SIG-M5 treated with dmso at 0.1 percent for 504 hours (cell line): Measurements from ENCODE around the gene ICOS.

ENCODE experiments used
- DNase-seq: peaks from one replicate; lab custom pipeline; 2025; ENCODE audit not compliant: unreplicated experiment; lab: John Stamatoyannopoulos, UW

Gene ICOS

GRCh38 chr2:203936535-203936934, at the start of gene ICOS:
ICOS (plus strand) TSS chr2:203936763; CDS start chr2:203936815, 52 bp downstream.
- no peak for DNase-seq

DNA sequence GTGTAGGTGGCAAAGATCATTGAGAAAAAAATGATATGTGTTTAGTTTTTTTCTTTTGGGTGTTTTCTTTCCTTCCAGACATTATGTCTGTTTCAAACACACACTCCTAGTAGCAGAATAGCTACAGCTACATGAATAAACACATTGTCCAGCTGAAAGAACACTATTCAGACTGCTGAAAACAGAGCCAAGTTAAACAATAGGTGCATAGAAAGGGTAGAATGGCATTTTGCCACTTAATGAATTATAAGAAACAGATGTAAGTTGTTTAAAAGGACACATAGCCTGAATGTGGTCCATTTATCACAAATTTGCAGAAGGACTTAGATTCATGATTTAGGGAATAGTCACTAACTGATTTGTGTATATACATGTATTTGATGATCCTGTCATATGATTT, 48.9 kb upstream of the ICOS start:
- DNase-seq, result no peak

DNA sequence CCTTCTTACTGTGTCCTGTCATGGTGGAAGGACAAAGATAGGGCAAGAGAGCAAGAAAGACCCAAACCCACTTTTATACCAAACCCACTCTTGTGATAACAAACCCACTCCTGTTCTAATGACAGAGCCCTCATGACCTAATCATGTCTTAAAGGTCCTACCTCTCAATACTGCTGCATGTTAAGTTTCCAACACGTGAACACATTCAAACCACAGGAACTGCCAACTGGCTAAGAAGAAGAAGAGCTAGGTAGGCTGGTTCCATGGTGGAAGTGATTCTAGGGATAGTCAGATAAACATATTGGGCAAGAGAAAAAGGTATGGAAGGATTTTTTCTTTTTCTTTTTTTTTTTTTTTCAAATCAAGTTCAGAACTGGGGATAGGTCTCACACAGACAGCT, 47.0 kb upstream of the ICOS start:
- no peak for DNase-seq

- DNase-seq, result no peak
These were observed 46.6 kb upstream of the ICOS start for GRCh38 chr2:203889944-203890343.

- DNase-seq, result no peak
These were observed 45.8 kb upstream of the ICOS start for GRCh38 chr2:203890733-203891132.

GRCh38 chr2:203891474-203891873, 45.1 kb upstream of the ICOS start:
- DNase-seq, result peak; percentile 83

DNA sequence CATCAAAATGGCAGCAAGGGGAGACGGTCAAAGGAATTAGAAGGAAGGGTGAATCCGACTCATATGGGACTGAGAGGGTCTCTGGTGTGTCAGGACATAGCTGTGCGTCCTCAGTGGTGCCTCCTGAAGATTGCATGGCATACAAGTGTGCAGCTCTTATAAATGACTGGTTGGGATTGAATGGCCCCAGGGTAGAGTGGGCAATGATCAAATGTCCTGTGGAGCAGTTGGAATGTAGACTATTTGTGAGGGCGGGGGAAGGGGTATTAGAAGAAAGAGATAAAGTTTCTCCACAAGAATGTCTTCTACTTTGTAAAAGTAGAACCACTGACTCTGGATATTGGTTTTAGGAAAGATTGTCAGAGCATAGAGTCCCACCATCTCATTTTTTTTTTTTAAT, 44.4 kb upstream of the ICOS start:
- DNase-seq, result no peak

GRCh38 chr2:203893401-203893800, 43.2 kb upstream of the ICOS start:
- no peak for DNase-seq

GRCh38 chr2:203893840-203894239, 42.7 kb upstream of the ICOS start:
- no peak for DNase-seq

GRCh38 chr2:203894262-203894661, 42.3 kb upstream of the ICOS start:
- no peak for DNase-seq

- DNase-seq, result peak; percentile 63
These were observed 39.0 kb upstream of the ICOS start for GRCh38 chr2:203897544-203897943.

DNA sequence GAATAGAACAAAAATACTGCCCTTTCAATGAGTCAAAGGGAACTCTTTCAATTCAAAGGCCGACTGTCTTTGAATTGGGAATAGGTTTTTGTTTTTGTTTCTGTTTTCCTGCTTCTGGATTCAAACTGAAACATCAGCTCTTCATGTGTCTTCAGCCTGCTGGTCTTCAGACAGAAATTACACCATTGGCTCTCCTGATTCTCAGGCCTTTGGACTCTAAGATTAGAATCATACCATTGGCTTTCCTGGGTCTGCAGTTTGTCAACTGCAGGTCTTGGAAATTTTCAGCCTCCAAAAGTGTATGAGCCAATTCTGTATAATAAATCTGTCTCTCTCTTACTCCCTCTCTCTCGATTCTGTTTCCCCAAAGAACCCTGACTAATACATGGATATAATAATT, 37.9 kb upstream of the ICOS start:
- no peak for DNase-seq

GRCh38 chr2:203900253-203900652, 36.3 kb upstream of the ICOS start:
- DNase-seq, result no peak

GRCh38 chr2:203904022-203904421, 32.5 kb upstream of the ICOS start:
- DNase-seq, result no peak

GRCh38 chr2:203905656-203906055, 30.9 kb upstream of the ICOS start:
- no peak for DNase-seq

GRCh38 chr2:203908066-203908796, 28.3 kb upstream of the ICOS start:
- peak; percentile 18 for DNase-seq

- DNase-seq, result no peak
These were observed 27.8 kb upstream of the ICOS start for GRCh38 chr2:203908797-203909185.

GRCh38 chr2:203909261-203909967, 27.1 kb upstream of the ICOS start:
- DNase-seq, result peak; percentile 49

DNA sequence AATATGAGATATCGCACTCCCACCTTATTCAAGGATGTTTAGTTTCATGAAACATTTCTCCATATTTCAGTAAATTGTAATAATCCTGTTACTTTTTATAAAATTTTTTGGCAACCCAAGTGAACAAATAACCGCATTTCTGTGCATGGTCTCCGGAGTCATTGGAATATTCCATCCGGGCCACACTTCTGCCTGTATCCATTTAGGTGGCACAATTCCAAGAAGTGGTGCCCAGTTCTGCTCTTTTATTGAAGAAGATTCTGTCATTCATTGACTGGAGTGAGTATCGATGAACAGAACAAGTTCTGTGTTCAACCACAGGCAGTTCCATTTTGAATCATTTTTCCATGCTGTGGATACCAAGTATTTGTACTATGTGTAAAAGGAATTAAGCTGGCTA, 26.6 kb upstream of the ICOS start:
- DNase-seq, result no peak

- no peak for DNase-seq
These were observed 22.6 kb upstream of the ICOS start for GRCh38 chr2:203913947-203914346.

DNA sequence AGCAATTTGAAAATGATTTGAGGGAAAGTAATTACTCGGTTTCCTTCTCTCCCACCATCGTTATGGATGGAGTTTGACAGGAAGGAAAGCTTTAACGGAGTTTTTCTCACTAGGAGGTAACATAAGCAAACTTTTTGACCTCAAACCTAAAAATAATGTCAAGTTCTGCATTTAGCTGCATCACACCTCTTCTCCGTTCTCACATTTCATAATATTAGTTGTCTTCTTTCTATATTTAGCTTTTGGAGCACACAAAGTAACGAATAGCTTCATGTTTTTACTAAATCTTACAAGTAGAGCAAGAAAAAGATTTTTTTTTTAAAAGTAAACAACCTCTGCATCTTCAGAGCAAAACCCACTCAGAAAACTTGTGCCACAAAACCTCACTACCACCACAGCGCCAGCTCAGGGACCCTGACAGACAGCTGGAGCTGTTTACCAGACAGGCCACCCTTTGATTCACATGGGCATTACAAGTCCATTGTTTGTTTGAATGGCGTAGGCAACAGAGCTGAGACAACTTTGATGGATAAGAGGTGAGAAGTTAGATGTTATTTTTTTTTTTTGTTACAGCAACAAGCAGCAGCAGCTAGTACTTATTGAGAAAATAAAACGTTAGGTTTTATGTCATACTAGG, 21.9 kb upstream of the ICOS start:
- peak; percentile 24 for DNase-seq

DNA sequence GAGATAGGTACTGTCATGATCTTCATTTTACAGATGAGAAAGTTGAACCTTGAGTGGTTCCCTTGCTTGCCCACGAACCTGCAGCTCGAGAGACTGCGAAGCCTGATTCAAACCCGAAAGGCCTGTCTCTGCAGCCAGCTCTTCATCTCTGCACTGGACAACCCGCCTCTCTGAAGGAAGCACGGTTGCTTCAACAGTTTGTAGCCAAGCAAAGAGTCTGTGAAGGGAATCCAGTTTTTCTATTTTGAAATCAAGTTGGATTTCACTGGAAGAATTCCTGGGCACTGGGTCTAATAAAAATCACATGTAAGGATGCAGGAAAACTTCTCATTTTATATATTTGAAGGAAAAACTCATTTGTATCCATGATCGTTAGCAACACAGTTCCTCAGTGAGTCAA, 21.3 kb upstream of the ICOS start:
- DNase-seq, result no peak
